Peyer's patch (tissue), 4 donors: ENCODE measurements around the gene PDE10A. TPM values are rescaled to one million over a fixed set of nuclear protein-coding genes. Genes with fewer than 3 reads are reported as not detected.
"Not testable (repeated sequence)": the region's sequence is repeated elsewhere in the genome, so short reads cannot be mapped to it uniquely, and the experiment has no call there.

Experiments used
- DNase-seq, 3 donors: peaks; one replicate each; pipeline ENCODE4 v3.0.0-alpha.2; 2017 to 2019
- H3K27ac ChIP-seq, 4 donors: fragments of 200-600 bp; sonication (generic); one replicate each; pipeline ENCODE4 v1.5.1; 2016 to 2019
- H3K27me3 ChIP-seq, 2 donors: fragments of 200-600 bp; sonication (generic); one replicate each; pipeline ENCODE4 v1.5.1; 2019
- H3K36me3 ChIP-seq, 3 donors: fragments of 200-600 bp; sonication (generic); one replicate each; pipeline ENCODE4 v1.5.1; 2016 to 2019
- H3K4me1 ChIP-seq, 4 donors: fragments of 200-600 bp; sonication (generic); one replicate each; pipeline ENCODE4 v1.5.1; 2016 to 2019
- H3K4me3 ChIP-seq, 4 donors: fragments of 200-600 bp; sonication (generic); 1 replicate in 3 of 4; 2 replicates in 1 of 4; pipeline ENCODE4 v1.5.1; 2016 to 2019; ENCODE audit warnings: mild to moderate bottlenecking in 1 of 4
- H3K9me3 ChIP-seq, 4 donors: fragments of 200-600 bp; sonication (generic); one replicate each; pipeline ENCODE4 v1.5.1; 2016 to 2019; ENCODE audit warnings: mild to moderate bottlenecking in 1 of 4
- CTCF ChIP-seq, 6 experiments: fragments of 450-650 bp in 4 of 6; fragments of 200-600 bp in 2 of 6; sonication (generic) in 1 of 6; IDR thresholded peaks; one replicate each; pipeline ENCODE4 v1.5.1; 2017 to 2019; ENCODE audit warnings: antibody characterized with exemption in 6 of 6, mild to moderate bottlenecking in 3 of 6, moderate library complexity in 1 of 6
- POLR2A ChIP-seq, 2 donors: fragments of 450-650 bp; IDR thresholded peaks; one replicate each; pipeline ENCODE4 v1.5.1; 2017; ENCODE audit warnings: antibody characterized with exemption in 2 of 2, mild to moderate bottlenecking in 2 of 2, moderate library complexity in 2 of 2
- total RNA-seq, 4 donors: library from RNA; depleted of rRNA; stranded (reverse); fragments of >200 nt; gene quantifications; one replicate each; pipeline ENCODE4 v1.1.0, GENCODE V29; 2016

The PDE10A gene
- total RNA-seq, 4 donors from 2014 or later = 0.35 to 8.8 (median 6.0) TPM

GRCh38 chr6:165469483-165469882 is 193.6 kb downstream of the PDE10A start:
- TF ChIP-seq CTCF (IDR thresholded peaks at IDR 0.05) = no peak
- no peak for TF ChIP-seq POLR2A (IDR thresholded peaks at IDR 0.05)
- no peak overlapping the region for H3K4me3 ChIP-seq

GRCh38 chr6:165468340-165469235 is 194.5 kb downstream of the PDE10A start:
- Histone ChIP-seq H3K4me3 (no peak overlapping the region), H3K4me1 (no peaks in the 10 kb centered on the region), H3K36me3 (no peaks in the 10 kb centered on the region), H3K27me3 (no peaks in the 10 kb centered on the region), H3K9me3 (no peaks in the 10 kb centered on the region), H3K27ac (no peak overlapping the region)
- no peak for DNase-seq
- TF ChIP-seq CTCF (IDR thresholded peaks at IDR 0.05) = no peak
- TF ChIP-seq POLR2A (IDR thresholded peaks at IDR 0.05) = no peak

More at GRCh38 chr6:165469483-165469882, 193.6 kb downstream of the PDE10A start:
- Histone ChIP-seq H3K4me1 (no peaks in the 10 kb centered on the region), H3K36me3 (no peaks in the 10 kb centered on the region), H3K27me3 (no peaks in the 10 kb centered on the region), H3K27ac (no peak overlapping the region), H3K9me3 (no peaks in the 10 kb centered on the region)
- no peak for DNase-seq

- DNase-seq, H3K4me3 ChIP-seq, H3K36me3 ChIP-seq, H3K27me3 ChIP-seq, H3K27ac ChIP-seq, H3K4me1 ChIP-seq, H3K9me3 ChIP-seq: not testable (repeated sequence)
Observed at GRCh38 chr6:165463499-165463898, 199.5 kb downstream of the PDE10A start.

- not testable (repeated sequence) for H3K9me3 ChIP-seq, H3K27me3 ChIP-seq, H3K4me3 ChIP-seq, H3K36me3 ChIP-seq, H3K4me1 ChIP-seq, H3K27ac ChIP-seq, DNase-seq
Observed at GRCh38 chr6:165459605-165460301, 203.3 kb downstream of the PDE10A start.

- Histone ChIP-seq H3K4me3 (no peak overlapping the region), H3K27ac (no peak overlapping the region), H3K4me1 (no peaks in the 10 kb centered on the region), H3K27me3 (no peaks in the 10 kb centered on the region), H3K36me3 (no peaks in the 10 kb centered on the region), H3K9me3 (no peaks in the 10 kb centered on the region)
- DNase-seq = no peak
- TF ChIP-seq POLR2A (IDR thresholded peaks at IDR 0.05) = no peak
- TF ChIP-seq CTCF (IDR thresholded peaks at IDR 0.05) = no peak
Observed at GRCh38 chr6:165458134-165458533, 204.9 kb downstream of the PDE10A start.

GRCh38 chr6:165456286-165456685 is 206.8 kb downstream of the PDE10A start:
- no peaks in the 10 kb centered on the region for H3K9me3 ChIP-seq
- TF ChIP-seq CTCF (IDR thresholded peaks at IDR 0.05) (no peak), POLR2A (IDR thresholded peaks at IDR 0.05) (no peak)
- no peak overlapping the region for H3K27ac ChIP-seq
- H3K4me1 ChIP-seq = no peaks in the 10 kb centered on the region
- no peak for DNase-seq
- no peaks in the 10 kb centered on the region for H3K27me3 ChIP-seq
- H3K36me3 ChIP-seq = no peaks in the 10 kb centered on the region
- H3K4me3 ChIP-seq = no peak overlapping the region
